Endothelial cell (in vitro differentiated cells): ENCODE results near the gene LUC7L. TPM values are rescaled to one million over a fixed set of nuclear protein-coding genes. Genes with fewer than 3 reads are reported as not detected.
"Not testable (repeated sequence)": the region's sequence is repeated elsewhere in the genome, so short reads cannot be mapped to it uniquely, and the experiment has no call there.

ENCODE experiments used
- DNase-seq: peaks from one replicate; pipeline ENCODE4 v3.0.0; 2021; ENCODE audit warnings: low spot score
- H3K27ac Mint-ChIP-seq: one replicate; pipeline ENCODE4 v1.8.0; 2021; ENCODE audit warnings: mixed read lengths, inconsistent platforms; ENCODE audit not compliant: unreplicated experiment
- H3K27me3 Mint-ChIP-seq: one replicate; pipeline ENCODE4 v1.8.0; 2021; ENCODE audit warnings: mild to moderate bottlenecking, moderate library complexity, mixed read lengths, inconsistent platforms; ENCODE audit not compliant: unreplicated experiment
- H3K36me3 Mint-ChIP-seq: one replicate; pipeline ENCODE4 v1.8.0; 2021; ENCODE audit warnings: mild to moderate bottlenecking, low read depth, mixed read lengths, inconsistent platforms; ENCODE audit not compliant: unreplicated experiment
- H3K4me1 Mint-ChIP-seq: one replicate; pipeline ENCODE4 v1.8.0; 2021; ENCODE audit warnings: mild to moderate bottlenecking, mixed read lengths, inconsistent platforms; ENCODE audit not compliant: unreplicated experiment
- H3K4me3 Mint-ChIP-seq: one replicate; pipeline ENCODE4 v1.8.0; 2021; ENCODE audit warnings: mild to moderate bottlenecking, mixed read lengths, inconsistent platforms; ENCODE audit not compliant: unreplicated experiment
- H3K9me3 Mint-ChIP-seq: one replicate; pipeline ENCODE4 v1.8.0; 2021; ENCODE audit warnings: mixed read lengths, inconsistent platforms; ENCODE audit not compliant: unreplicated experiment
- CTCF ChIP-seq: fragments of 200-600 bp; sonication (generic); IDR thresholded peaks from one replicate; pipeline ENCODE4 v1.5.0; 2021; ENCODE audit warnings: antibody characterized with exemption; ENCODE audit not compliant: unreplicated experiment
- total RNA-seq: library from RNA; stranded (reverse); fragmentation: NEBNext Ultra II Directional; extraction: Animal tissue kit (Norgen Biotek cat#: 25700); gene quantifications from one replicate; pipeline ENCODE4 v1.2.1, GENCODE V29; 2021; ENCODE audit not compliant: unreplicated experiment

The LUC7L gene
- total RNA-seq, 1 donor from 2014 or later, result 92.2 TPM

GRCh38 chr16:175011-175949, 54.0 kb downstream of the LUC7L start:
- no peak overlapping the region for H3K4me3 Mint-ChIP-seq

GRCh38 chr16:173928-174769, 55.1 kb downstream of the LUC7L start:
- not testable (repeated sequence) for H3K9me3 Mint-ChIP-seq, H3K36me3 Mint-ChIP-seq, H3K4me3 Mint-ChIP-seq, H3K4me1 Mint-ChIP-seq, H3K27ac Mint-ChIP-seq, DNase-seq
- H3K27me3 Mint-ChIP-seq, result peaks cover 30% of the 10 kb centered on the region

More at GRCh38 chr16:175011-175949, 54.0 kb downstream of the LUC7L start:
- H3K27me3 Mint-ChIP-seq, result peaks cover 27% of the 10 kb centered on the region
- DNase-seq, result no peak
- H3K27ac Mint-ChIP-seq, result no peak overlapping the region
- TF ChIP-seq CTCF, result no peak
- no peaks in the 10 kb centered on the region for H3K9me3 Mint-ChIP-seq
- H3K36me3 Mint-ChIP-seq, result peaks cover 8% of the 10 kb centered on the region
- peaks cover 3% of the 10 kb centered on the region for H3K4me1 Mint-ChIP-seq

- H3K4me3 Mint-ChIP-seq, H3K36me3 Mint-ChIP-seq: not testable (repeated sequence)
- H3K27me3 Mint-ChIP-seq, result peaks cover 34% of the 10 kb centered on the region
These were observed 55.9 kb downstream of the LUC7L start for GRCh38 chr16:173211-173854.

GRCh38 chr16:172374-172941, 56.8 kb downstream of the LUC7L start, which contains the start of gene HBA2:
Gene HBA2 (plus strand): TSS chr16:172876. CDS start chr16:172913, 37 bp downstream.
- H3K27ac Mint-ChIP-seq, H3K4me1 Mint-ChIP-seq, H3K36me3 Mint-ChIP-seq, DNase-seq, H3K9me3 Mint-ChIP-seq, H3K4me3 Mint-ChIP-seq: not testable (repeated sequence)
- peaks cover 28% of the 10 kb centered on the region for H3K27me3 Mint-ChIP-seq

More at GRCh38 chr16:173211-173854, 55.9 kb downstream of the LUC7L start:
- not testable (repeated sequence) for DNase-seq, H3K9me3 Mint-ChIP-seq, H3K4me1 Mint-ChIP-seq, H3K27ac Mint-ChIP-seq

GRCh38 chr16:170788-171187, 58.5 kb downstream of the LUC7L start:
- H3K27ac Mint-ChIP-seq, result no peak overlapping the region
- H3K4me1 Mint-ChIP-seq, result peaks cover 3% of the 10 kb centered on the region
- TF ChIP-seq CTCF, result no peak
- no peaks in the 10 kb centered on the region for H3K9me3 Mint-ChIP-seq
- peak overlapping the region; percentile 31 for H3K4me3 Mint-ChIP-seq
- DNase-seq, result no peak
- peaks cover 31% of the 10 kb centered on the region for H3K27me3 Mint-ChIP-seq
- H3K36me3 Mint-ChIP-seq, result peaks cover 3% of the 10 kb centered on the region

GRCh38 chr16:170088-170507, 59.2 kb downstream of the LUC7L start:
- H3K9me3 Mint-ChIP-seq, H3K27ac Mint-ChIP-seq, H3K4me1 Mint-ChIP-seq, H3K4me3 Mint-ChIP-seq, H3K36me3 Mint-ChIP-seq: not testable (repeated sequence)
- peaks cover 33% of the 10 kb centered on the region for H3K27me3 Mint-ChIP-seq
- peak; percentile 33 for DNase-seq
